HG03457 (cell line): ENCODE measurements around the gene NOS1.
"Not testable (repeated sequence)": the region's sequence is repeated elsewhere in the genome, so short reads cannot be mapped to it uniquely, and the experiment has no call there.

Source experiments
- ATAC-seq: cut with Tn5 transposase; IDR thresholded peaks from one replicate; pipeline ENCODE4 v1.9.1; 2021; ENCODE audit warnings: moderate number of reproducible peaks; ENCODE audit not compliant: unreplicated experiment

The NOS1 gene

GRCh38 chr12:117181468-117181843 lies 180.0 kb downstream of the NOS1 start:
- not testable (repeated sequence) for ATAC-seq

GRCh38 chr12:117180758-117181467 lies 180.5 kb downstream of the NOS1 start:
- ATAC-seq, result no peak

DNA sequence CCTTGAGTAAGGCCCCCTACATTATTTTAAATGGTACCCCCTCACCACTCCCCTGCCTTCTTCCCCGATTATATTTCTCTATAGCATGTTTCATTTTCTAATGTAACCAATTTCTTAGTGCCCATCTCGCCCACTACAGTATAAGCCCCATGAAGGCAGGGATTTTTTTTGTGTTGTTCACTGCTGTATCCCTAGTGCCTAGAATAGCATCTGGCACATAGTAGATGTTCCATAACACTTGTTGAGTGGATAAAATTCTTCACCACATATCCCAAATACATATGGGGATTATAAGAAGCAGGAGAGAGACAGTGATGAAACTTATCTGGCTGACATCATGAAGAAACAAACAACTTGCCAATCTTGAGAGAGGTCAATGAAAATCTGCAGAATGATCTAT lies 182.7 kb downstream of the NOS1 start:
- ATAC-seq, result no peak

- ATAC-seq, result no peak
Observed at GRCh38 chr12:117178301-117178700, 183.1 kb downstream of the NOS1 start.

GRCh38 chr12:117172168-117172567 lies 189.3 kb downstream of the NOS1 start:
- no peak for ATAC-seq

GRCh38 chr12:117171499-117172162 lies 189.8 kb downstream of the NOS1 start:
- no peak for ATAC-seq

GRCh38 chr12:117169548-117169947 lies 191.9 kb downstream of the NOS1 start:
- no peak for ATAC-seq

DNA sequence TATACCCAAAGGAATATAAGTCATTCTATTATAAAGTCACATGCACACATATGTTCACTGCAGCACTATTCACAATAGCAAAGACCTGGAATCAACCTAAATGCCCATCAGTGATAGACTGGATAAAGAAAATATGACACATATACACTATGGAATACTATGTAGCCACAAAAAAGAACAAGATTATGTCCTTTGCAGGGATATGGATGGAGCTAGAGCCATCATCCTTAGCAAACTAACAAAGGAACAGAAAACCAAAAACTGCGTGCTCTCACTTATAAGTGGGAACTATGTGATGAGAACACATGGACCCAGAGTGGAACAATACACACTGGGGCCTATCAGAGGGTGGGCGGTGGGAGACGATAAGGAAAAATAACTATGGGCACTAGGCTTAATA lies 192.4 kb downstream of the NOS1 start:
- no peak for ATAC-seq

GRCh38 chr12:117167769-117168168 lies 193.7 kb downstream of the NOS1 start:
- no peak for ATAC-seq

GRCh38 chr12:117166107-117166506 lies 195.3 kb downstream of the NOS1 start:
- ATAC-seq, result no peak

DNA sequence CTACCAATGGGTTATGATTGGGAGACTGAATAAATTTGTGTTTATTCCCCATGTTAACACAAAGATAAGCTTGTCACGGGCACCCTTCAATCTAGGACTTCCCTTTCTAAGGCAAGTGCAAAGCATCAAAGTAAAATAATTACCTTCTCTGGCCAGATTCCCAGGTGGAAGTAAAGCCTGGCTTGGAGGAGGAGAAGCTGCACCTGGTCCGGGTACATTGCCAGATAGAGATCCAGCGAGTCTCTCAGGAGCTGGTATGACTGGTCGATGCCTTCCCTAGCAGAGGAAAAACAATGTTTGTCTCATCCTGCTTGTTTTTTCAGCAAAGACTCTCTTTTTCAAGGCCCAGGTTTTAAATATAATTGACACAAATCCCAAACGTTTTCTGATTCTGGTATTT lies 196.1 kb downstream of the NOS1 start:
- no peak for ATAC-seq

DNA sequence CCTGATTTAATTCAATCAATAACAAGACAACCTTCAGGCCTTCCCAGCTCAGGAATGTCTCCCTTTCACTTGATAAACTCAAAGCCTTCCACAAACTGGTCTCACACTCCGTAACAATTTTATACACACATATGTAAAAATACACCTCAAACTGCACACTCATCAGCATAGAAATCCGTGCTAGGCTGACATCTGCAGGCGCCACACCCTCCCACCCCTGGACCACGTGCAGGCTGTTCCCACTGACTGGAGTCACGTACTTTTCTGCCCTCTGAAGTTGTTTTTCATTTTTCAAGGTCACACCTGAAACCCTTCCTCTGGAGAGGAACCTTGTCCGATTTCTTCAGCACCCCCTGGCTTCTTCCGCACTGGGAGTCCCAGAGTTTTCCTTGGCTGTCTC lies 198.8 kb downstream of the NOS1 start:
- ATAC-seq, result no peak

DNA sequence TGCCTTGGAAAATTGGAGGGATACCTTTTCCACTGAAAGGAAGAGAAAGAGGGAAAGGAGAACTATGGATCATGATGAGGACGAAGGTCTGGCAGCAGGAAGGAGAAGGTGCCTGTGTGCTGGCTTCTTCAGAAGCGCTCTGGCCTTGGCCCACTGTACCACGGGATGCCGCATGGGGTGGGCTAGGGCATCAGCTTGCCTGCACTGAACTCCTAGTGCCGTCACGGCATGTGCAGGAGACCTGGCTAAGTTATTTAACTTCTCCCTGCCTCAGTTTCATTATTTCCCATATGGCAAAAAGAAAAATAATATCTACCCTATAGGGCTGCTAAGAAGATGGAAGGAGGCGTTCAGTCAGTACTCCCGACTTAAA lies 199.3 kb downstream of the NOS1 start:
- ATAC-seq, result no peak

- no peak for ATAC-seq
Observed at GRCh38 chr12:117161460-117162166, 199.8 kb downstream of the NOS1 start.

- ATAC-seq, result no peak
Observed at GRCh38 chr12:117159674-117160073, 201.8 kb downstream of the NOS1 start.

DNA sequence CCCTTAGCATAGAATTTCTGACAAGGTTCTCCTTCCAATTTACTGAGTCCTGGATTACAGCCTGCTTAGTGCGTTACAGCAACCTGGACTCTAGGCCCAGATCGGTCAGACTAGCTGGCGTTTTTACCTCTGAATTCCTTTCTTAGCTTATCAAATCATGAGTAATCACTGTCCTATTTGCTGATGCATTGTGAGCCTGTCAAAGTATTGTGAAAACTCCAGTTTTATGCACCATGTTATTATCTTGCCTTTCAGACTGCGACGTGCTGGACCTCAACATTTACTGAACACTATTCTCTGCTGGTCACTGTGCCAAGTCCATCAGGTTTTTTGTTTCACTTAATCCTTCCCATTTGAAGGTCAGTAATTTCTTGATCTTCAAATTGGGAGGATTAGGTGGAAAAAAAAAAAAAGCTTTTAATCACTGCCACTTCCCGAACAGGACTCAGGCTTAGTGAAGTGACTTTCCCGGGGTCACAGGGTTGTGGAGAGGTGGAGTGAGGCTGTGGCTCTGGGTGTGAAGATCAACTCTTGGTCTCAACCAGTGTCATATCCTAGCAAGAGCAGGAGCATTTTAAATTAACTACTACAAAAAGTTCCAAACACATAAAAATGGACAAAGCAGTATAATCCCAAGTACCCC lies 202.4 kb downstream of the NOS1 start:
- ATAC-seq, result no peak
